H1 (cell line): Measurements from ENCODE around the gene AGRN. TPM values are rescaled to one million over a fixed set of nuclear protein-coding genes. Genes with fewer than 3 reads are reported as not detected.
A peak's percentile ranks its signal among the peaks of the same experiment; 100 is the strongest.

Experiments
- GTF2F1 ChIP-seq: IDR thresholded peaks from 2 replicates; pipeline ENCODE4 v1.6.1; 2012; ENCODE audit warnings: low read depth, low read length, improper control_type of control experiment, borderline replicate concordance
- HDAC2 ChIP-seq, 2 experiments: fragments of 300-600 bp in 1 of 2; sonication (generic) in 1 of 2; IDR thresholded peaks; 2 replicates each; pipeline ENCODE4 v1.6.1; 2011 to 2012; ENCODE audit warnings: low read depth in 2 of 2, low read length in 2 of 2, mild to moderate bottlenecking in 2 of 2, moderate library complexity in 2 of 2, borderline replicate concordance in 1 of 2, inconsistent platforms in 1 of 2
- RXRA ChIP-seq: IDR thresholded peaks from 2 replicates; pipeline ENCODE4 v1.6.1; 2011; ENCODE audit warnings: low read depth, mild to moderate bottlenecking, low read length, moderate library complexity; ENCODE audit not compliant: insufficient read depth
- polyA plus RNA-seq, 7 experiments: library from polyadenylated mRNA; depleted of rRNA in 3 of 7; stranded (reverse) in 5 of 7; unstranded in 2 of 7; fragments of >200 nt in 5 of 7; fragments of 200-250 nt in 2 of 7; gene quantifications; 1 replicate in 5 of 7; 2 replicates in 1 of 7; 4 replicates in 1 of 7; pipeline versions ENCODE4 v1.2.1 to v1.2.3, GENCODE V29; 2011 to 2013; ENCODE audit warnings: missing spikeins in 2 of 7, mixed read lengths in 2 of 7
- total RNA-seq: library from RNA; stranded (reverse); fragmentation: NEBNext Ultra II Directional; extraction: Animal tissue kit (Norgen Biotek cat#: 25700); gene quantifications from 2 replicates; pipeline ENCODE4 v1.2.1, GENCODE V29; 2021
- TF ChIP-seq, protein P1 (sequence below): IDR thresholded peaks from 2 replicates; pipeline ENCODE4 v1.6.1; 2012; ENCODE audit warnings: inconsistent platforms

The AGRN gene
- total and polyA plus RNA-seq, 2 of the 8 experiments (the other 6 are each of a cell fraction or from before 2014, with no cell fraction given), result 52.3 to 155 TPM

DNA sequence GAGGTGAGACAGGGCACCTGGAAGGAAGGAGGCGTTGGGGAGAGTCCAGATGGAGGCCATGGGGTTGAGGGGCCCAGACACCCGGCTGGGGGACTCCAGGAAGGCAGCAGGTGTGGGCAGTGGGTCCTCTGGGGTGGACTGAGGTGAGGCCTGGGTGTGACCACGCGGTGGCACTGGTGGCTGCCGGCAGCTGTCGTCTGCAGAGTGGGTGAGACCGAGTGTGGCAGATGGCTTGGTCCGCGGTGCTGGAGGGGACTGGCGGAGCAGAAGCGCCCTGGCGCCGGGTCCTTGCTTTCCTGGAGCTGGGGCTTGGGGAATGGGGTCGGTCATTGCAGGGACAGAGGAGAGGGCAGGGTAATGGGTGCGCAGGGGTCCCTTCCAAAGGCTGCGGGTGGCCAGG, 12.5 kb downstream of the AGRN start (continued):
- TF ChIP-seq, protein P1, sequence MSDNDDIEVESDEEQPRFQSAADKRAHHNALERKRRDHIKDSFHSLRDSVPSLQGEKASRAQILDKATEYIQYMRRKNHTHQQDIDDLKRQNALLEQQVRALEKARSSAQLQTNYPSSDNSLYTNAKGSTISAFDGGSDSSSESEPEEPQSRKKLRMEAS, result peak; percentile 15; the same call in 1 of the 2 replicates
- TF ChIP-seq HDAC2 (IDR thresholded peaks at IDR 0.05; ENCODE audit: borderline replicate concordance in 1 of 2, low read depth in 2 of 2, low read length in 2 of 2), result no peak
- no peak for TF ChIP-seq GTF2F1
- no peak for TF ChIP-seq RXRA
